Astrocyte (in vitro differentiated cells and primary cell): ENCODE measurements around the gene NKD1. TPM values are rescaled to one million over a fixed set of nuclear protein-coding genes. Genes with fewer than 3 reads are reported as not detected.

Experiments
- DNase-seq: peaks from one replicate; pipeline ENCODE4 v3.0.0-alpha.2; 2010; ENCODE audit warnings: low read depth
- FAIRE-seq: peaks from 2 replicates; lab custom pipeline; 2011; peaks lifted over from hg19 to GRCh38; lab: Jason Lieb, UNC
- H2AFZ ChIP-seq: 2 replicates; pipeline ENCODE4 v1.6.0; 2012; ENCODE audit warnings: low read depth, low read length, inconsistent platforms
- H3K27ac ChIP-seq: 2 replicates; pipeline ENCODE4 v1.5.1; 2011; ENCODE audit warnings: low read depth, low read length, inconsistent platforms
- H3K27me3 ChIP-seq: 2 replicates; pipeline ENCODE4 v1.6.0; 2011; ENCODE audit warnings: low read length, inconsistent platforms; ENCODE audit not compliant: insufficient read depth
- H3K36me3 ChIP-seq: 2 replicates; pipeline ENCODE4 v1.5.1; 2011; ENCODE audit warnings: low read length, inconsistent platforms; ENCODE audit not compliant: insufficient read depth
- H3K4me1 ChIP-seq: 2 replicates; pipeline ENCODE4 v1.5.1; 2011; ENCODE audit warnings: low read length, inconsistent platforms; ENCODE audit not compliant: insufficient read depth
- H3K4me2 ChIP-seq: 2 replicates; pipeline ENCODE4 v1.6.0; 2012; ENCODE audit warnings: low read length, inconsistent platforms
- H3K4me3 ChIP-seq: 2 replicates; pipeline ENCODE4 v1.5.1; 2011; ENCODE audit warnings: low read depth, mild to moderate bottlenecking, low read length, inconsistent platforms; ENCODE audit not compliant: insufficient read depth
- H3K79me2 ChIP-seq: 2 replicates; pipeline ENCODE4 v1.6.0; 2012; ENCODE audit warnings: mild to moderate bottlenecking, low read length, inconsistent platforms; ENCODE audit not compliant: insufficient read depth
- H3K9ac ChIP-seq: 2 replicates; pipeline ENCODE4 v1.6.0; 2012; ENCODE audit warnings: mild to moderate bottlenecking, low read length, inconsistent platforms
- H3K9me3 ChIP-seq: 2 replicates; pipeline ENCODE4 v1.5.1; 2012; ENCODE audit warnings: low read depth, mild to moderate bottlenecking, low read length, inconsistent platforms; ENCODE audit not compliant: insufficient read depth
- H4K20me1 ChIP-seq: 2 replicates; pipeline ENCODE4 v1.6.0; 2012; ENCODE audit warnings: low read length, inconsistent platforms; ENCODE audit not compliant: insufficient read depth
- H3K27ac Mint-ChIP-seq: one replicate; pipeline ENCODE4 v1.8.0; 2021; ENCODE audit warnings: mild to moderate bottlenecking, mixed read lengths; ENCODE audit not compliant: unreplicated experiment
- H3K27me3 Mint-ChIP-seq: one replicate; pipeline ENCODE4 v1.8.0; 2021; ENCODE audit warnings: low read depth, mixed read lengths; ENCODE audit not compliant: unreplicated experiment
- H3K36me3 Mint-ChIP-seq: one replicate; pipeline ENCODE4 v1.8.0; 2021; ENCODE audit warnings: low read depth, mixed read lengths; ENCODE audit not compliant: unreplicated experiment
- H3K4me1 Mint-ChIP-seq: one replicate; pipeline ENCODE4 v1.8.0; 2021; ENCODE audit warnings: low read depth, mixed read lengths; ENCODE audit not compliant: unreplicated experiment
- H3K4me3 Mint-ChIP-seq: one replicate; pipeline ENCODE4 v1.8.0; 2021; ENCODE audit warnings: mild to moderate bottlenecking, moderate library complexity, mixed read lengths; ENCODE audit not compliant: unreplicated experiment
- H3K9me3 Mint-ChIP-seq: one replicate; pipeline ENCODE4 v1.8.0; 2021; ENCODE audit warnings: mild to moderate bottlenecking, mixed read lengths; ENCODE audit not compliant: unreplicated experiment
- EZH2 ChIP-seq: IDR thresholded peaks from 2 replicates; pipeline ENCODE4 v1.6.1; 2012; ENCODE audit warnings: mild to moderate bottlenecking, low read length, inconsistent platforms; ENCODE audit not compliant: insufficient read depth
- total RNA-seq: library from RNA; stranded (reverse); gene quantifications from 2 replicates; pipeline ENCODE4 v1.2.1, GENCODE V29; 2021
- TF ChIP-seq, protein P1 (sequence below): IDR thresholded peaks from 2 replicates; pipeline ENCODE4 v1.5.1; 2011; ENCODE audit warnings: low read depth, mild to moderate bottlenecking, inconsistent platforms, low read length, moderate library complexity; ENCODE audit not compliant: insufficient read depth

The NKD1 gene
- total RNA-seq, 1 donor from 2014 or later: 9.1 TPM

DNA sequence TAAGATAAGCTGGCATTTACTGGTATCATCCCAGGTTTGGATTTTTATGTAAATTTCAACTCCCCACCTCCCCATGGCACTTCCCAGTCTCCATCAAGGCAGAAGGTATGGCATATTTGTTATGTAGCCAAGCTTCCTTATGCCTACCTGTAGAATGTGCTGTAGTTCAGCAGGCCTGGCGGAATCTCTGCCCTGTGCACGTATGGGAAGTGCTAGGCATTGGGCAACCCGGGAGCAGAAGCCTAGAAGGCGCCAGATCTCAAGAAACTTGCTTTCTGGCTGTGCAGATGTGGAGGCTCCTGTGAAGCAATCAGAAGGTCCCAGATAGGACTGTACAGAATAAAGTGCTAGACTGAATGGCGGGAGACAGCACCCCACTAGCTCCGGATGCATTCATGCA is 68.2 kb downstream of the NKD1 start:
- peaks cover 16% of the 10 kb centered on the region for H3K4me1 ChIP-seq
- TF ChIP-seq, protein P1, sequence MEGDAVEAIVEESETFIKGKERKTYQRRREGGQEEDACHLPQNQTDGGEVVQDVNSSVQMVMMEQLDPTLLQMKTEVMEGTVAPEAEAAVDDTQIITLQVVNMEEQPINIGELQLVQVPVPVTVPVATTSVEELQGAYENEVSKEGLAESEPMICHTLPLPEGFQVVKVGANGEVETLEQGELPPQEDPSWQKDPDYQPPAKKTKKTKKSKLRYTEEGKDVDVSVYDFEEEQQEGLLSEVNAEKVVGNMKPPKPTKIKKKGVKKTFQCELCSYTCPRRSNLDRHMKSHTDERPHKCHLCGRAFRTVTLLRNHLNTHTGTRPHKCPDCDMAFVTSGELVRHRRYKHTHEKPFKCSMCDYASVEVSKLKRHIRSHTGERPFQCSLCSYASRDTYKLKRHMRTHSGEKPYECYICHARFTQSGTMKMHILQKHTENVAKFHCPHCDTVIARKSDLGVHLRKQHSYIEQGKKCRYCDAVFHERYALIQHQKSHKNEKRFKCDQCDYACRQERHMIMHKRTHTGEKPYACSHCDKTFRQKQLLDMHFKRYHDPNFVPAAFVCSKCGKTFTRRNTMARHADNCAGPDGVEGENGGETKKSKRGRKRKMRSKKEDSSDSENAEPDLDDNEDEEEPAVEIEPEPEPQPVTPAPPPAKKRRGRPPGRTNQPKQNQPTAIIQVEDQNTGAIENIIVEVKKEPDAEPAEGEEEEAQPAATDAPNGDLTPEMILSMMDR: no peak
- no peak for TF ChIP-seq EZH2
- H3K27ac Mint-ChIP-seq: no peak overlapping the region
- no peak overlapping the region for H3K4me2 ChIP-seq
- peaks cover 2% of the 10 kb centered on the region for H3K9me3 ChIP-seq
- DNase-seq: no peak
- FAIRE-seq: no peak
- H3K27me3 ChIP-seq: no peaks in the 10 kb centered on the region
- peaks cover 17% of the 10 kb centered on the region for H3K27me3 Mint-ChIP-seq
- H3K9me3 Mint-ChIP-seq: peaks cover 2% of the 10 kb centered on the region
- H3K36me3 Mint-ChIP-seq: no peaks in the 10 kb centered on the region
- no peak overlapping the region for H3K27ac ChIP-seq
- H3K4me3 ChIP-seq: no peak overlapping the region
- H3K4me3 Mint-ChIP-seq: no peak overlapping the region
- H3K36me3 ChIP-seq: no peaks in the 10 kb centered on the region
- no peak overlapping the region for H2AFZ ChIP-seq
- no peaks in the 10 kb centered on the region for H4K20me1 ChIP-seq
- H3K79me2 ChIP-seq: no peaks in the 10 kb centered on the region
- no peak overlapping the region for H3K9ac ChIP-seq
- H3K4me1 Mint-ChIP-seq: peaks cover 29% of the 10 kb centered on the region

DNA sequence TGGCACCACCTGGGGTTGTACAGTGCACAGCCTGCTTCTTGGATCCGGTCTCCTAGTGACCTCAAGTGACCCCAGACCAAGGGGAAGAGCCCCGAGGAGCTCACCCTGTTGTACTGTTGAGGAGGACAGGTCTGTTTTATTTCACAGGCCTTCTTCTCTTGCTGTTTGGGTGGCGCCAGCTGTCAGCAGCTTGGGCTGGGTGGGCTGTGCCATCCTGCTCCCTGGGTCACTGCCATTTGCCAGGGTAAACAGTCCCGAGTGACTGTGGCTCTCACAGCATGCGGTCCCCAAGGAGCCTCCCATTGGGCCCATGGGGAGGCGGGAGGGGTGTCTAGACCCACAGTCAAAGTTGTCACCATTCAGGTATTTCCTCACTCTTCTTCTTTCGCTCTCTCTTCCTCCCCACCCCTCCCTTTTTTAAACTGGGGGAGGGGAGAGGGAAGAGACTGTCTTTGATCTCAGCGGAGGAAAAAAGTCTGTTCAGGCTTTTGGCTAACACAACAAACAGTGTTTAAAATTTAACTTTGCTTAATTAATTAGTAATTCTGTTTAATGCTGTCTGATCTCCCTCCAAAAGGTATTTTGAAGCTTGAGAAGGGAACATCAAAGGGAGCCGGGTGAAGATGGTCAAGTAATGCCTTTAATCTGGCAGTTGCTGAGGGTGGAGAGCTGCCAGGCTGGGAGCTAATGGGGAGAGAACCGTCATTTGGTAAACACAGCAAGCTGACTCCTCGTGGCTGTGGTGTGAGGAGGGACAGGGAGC is 68.9 kb downstream of the NKD1 start:
- FAIRE-seq (no peak), DNase-seq (no peak)
- H2AFZ ChIP-seq: no peak overlapping the region
- Mint-ChIP-seq H3K27me3 (peaks cover 17% of the 10 kb centered on the region), H3K4me1 (peaks cover 24% of the 10 kb centered on the region), H3K4me3 (no peak overlapping the region), H3K36me3 (no peaks in the 10 kb centered on the region), H3K9me3 (peaks cover 2% of the 10 kb centered on the region), H3K27ac (peak overlapping the region; percentile 20)
- H3K4me3 ChIP-seq: no peak overlapping the region
- H4K20me1 ChIP-seq: no peaks in the 10 kb centered on the region
- H3K4me1 ChIP-seq: peaks cover 9% of the 10 kb centered on the region
- TF ChIP-seq, protein P1: no peak
- no peak for TF ChIP-seq EZH2
- peaks cover 2% of the 10 kb centered on the region for H3K9me3 ChIP-seq
- H3K4me2 ChIP-seq: peak overlapping the region; percentile 12
- H3K79me2 ChIP-seq: no peaks in the 10 kb centered on the region
- H3K27ac ChIP-seq: no peak overlapping the region
- H3K27me3 ChIP-seq: no peaks in the 10 kb centered on the region
- no peak overlapping the region for H3K9ac ChIP-seq
- no peaks in the 10 kb centered on the region for H3K36me3 ChIP-seq

DNA sequence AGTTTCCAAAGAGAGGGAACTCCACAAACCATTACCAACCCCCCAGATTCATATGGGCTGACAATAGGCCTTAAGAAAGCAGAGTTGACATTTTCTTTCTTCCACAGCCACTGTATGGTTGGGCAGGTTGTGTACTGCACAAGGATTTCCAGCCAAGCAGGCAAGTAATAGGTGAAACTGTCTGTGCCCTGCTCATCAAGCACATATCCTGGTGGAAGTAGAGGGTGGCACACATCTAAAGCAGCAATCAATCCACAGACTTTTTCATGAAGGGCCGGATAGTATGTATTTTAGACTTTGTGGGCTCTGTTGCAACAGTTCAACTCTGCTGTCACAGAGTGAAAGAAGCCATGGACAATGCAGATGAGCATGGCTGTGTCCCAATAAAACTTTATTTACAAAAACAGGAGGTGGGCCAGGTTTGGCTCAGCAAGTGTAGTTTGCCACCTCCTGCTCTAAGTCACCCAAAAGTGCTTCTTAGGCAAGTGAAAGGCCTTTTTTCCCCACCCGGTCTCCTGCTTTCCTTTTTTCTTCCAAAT is 69.5 kb downstream of the NKD1 start:
- no peaks in the 10 kb centered on the region for H4K20me1 ChIP-seq
- H3K27ac ChIP-seq: no peak overlapping the region
- H3K9me3 ChIP-seq: peaks cover 2% of the 10 kb centered on the region
- Mint-ChIP-seq H3K9me3 (no peaks in the 10 kb centered on the region), H3K4me3 (no peak overlapping the region), H3K27ac (no peak overlapping the region), H3K4me1 (peaks cover 19% of the 10 kb centered on the region), H3K27me3 (peaks cover 16% of the 10 kb centered on the region), H3K36me3 (no peaks in the 10 kb centered on the region)
- TF ChIP-seq EZH2: no peak
- TF ChIP-seq, protein P1: no peak
- H3K27me3 ChIP-seq: no peaks in the 10 kb centered on the region
- peaks cover 9% of the 10 kb centered on the region for H3K4me1 ChIP-seq
- peak overlapping the region; percentile 12 for H3K4me2 ChIP-seq
- H2AFZ ChIP-seq: no peak overlapping the region
- no peak overlapping the region for H3K9ac ChIP-seq
- no peak for DNase-seq
- FAIRE-seq: no peak
- no peaks in the 10 kb centered on the region for H3K79me2 ChIP-seq
- H3K4me3 ChIP-seq: no peak overlapping the region
- no peaks in the 10 kb centered on the region for H3K36me3 ChIP-seq
